B cell (primary cell): Measurements from ENCODE around the gene SNX17.

Source experiments
- EZH2 ChIP-seq: IDR thresholded peaks from 2 replicates; pipeline ENCODE4 v1.6.1; 2012; ENCODE audit warnings: borderline replicate concordance, low read depth, mild to moderate bottlenecking, moderate library complexity, low read length; ENCODE audit not compliant: insufficient read depth, poor library complexity, severe bottlenecking
- TF ChIP-seq, protein P1 (sequence below): fragments of 200-600 bp; IDR thresholded peaks from one replicate; pipeline ENCODE4 v1.8.0; 2022; ENCODE audit warnings: antibody characterized with exemption, mild to moderate bottlenecking

DNA sequence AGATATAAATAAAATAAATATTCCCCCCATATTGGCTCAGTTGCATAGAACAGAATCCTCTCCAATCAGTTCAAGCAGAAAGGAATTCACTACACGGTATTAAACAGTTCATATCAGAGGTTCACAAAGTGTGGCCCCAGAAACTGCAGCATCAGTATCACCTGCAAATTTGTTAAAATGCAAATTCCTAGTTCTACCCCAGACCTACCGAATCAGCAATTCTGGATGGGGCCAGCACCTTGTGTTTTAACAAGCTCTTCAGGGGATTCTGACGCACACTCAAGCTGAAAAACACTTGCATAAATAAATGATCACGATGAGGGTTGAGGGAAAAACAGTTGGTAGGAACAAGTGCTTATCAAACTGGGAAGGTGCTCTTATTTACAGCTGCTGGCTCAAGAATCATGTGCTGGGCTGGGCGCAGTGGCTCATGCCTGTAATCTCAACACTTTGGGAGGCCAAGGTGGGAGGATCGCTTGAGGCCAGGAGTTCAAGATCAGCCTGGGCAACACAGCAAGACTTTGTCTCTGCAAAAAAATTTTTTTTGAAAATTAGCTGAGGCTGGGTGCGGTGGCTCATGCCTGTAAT is 20.2 kb upstream of the SNX17 start:
- TF ChIP-seq, protein P1, sequence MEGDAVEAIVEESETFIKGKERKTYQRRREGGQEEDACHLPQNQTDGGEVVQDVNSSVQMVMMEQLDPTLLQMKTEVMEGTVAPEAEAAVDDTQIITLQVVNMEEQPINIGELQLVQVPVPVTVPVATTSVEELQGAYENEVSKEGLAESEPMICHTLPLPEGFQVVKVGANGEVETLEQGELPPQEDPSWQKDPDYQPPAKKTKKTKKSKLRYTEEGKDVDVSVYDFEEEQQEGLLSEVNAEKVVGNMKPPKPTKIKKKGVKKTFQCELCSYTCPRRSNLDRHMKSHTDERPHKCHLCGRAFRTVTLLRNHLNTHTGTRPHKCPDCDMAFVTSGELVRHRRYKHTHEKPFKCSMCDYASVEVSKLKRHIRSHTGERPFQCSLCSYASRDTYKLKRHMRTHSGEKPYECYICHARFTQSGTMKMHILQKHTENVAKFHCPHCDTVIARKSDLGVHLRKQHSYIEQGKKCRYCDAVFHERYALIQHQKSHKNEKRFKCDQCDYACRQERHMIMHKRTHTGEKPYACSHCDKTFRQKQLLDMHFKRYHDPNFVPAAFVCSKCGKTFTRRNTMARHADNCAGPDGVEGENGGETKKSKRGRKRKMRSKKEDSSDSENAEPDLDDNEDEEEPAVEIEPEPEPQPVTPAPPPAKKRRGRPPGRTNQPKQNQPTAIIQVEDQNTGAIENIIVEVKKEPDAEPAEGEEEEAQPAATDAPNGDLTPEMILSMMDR, result no peak
- no peak for TF ChIP-seq EZH2
